CD4-positive, alpha-beta T cell treated with Interleukin-6 at 100 ng/mL for 8 hours (primary cell): ENCODE measurements around the gene ITPR2.

ENCODE experiments used
- DNase-seq: peaks from one replicate; pipeline ENCODE4 v3.0.0-alpha.2; 2020; ENCODE audit warnings: mixed read lengths, low spot score

ITPR2 gene

GRCh38 chr12:26754148-26754547 lies 78.8 kb downstream of the ITPR2 start:
- DNase-seq, result no peak

GRCh38 chr12:26751179-26751578 lies 81.8 kb downstream of the ITPR2 start:
- no peak for DNase-seq

- DNase-seq, result no peak
Observed at GRCh38 chr12:26750531-26751175, 82.3 kb downstream of the ITPR2 start.

DNA sequence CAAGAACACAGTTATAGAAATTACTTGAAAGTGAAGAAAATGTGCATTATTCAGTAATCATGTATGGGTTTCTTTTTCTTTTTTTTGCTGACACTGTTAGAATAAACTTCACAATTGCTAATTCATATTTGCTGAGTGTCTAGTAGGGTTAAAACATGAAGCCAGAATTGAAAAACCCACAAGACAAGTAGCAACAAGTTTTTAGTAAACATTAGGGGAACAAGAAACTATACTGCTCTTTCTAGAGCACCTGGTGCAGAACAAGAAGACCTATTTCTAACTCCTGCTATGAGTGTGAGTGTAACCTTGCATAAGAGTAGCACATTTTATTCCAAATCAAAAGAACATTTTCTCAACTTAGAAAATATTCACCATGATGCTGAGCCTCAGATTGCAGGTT lies 83.2 kb downstream of the ITPR2 start:
- no peak for DNase-seq

DNA sequence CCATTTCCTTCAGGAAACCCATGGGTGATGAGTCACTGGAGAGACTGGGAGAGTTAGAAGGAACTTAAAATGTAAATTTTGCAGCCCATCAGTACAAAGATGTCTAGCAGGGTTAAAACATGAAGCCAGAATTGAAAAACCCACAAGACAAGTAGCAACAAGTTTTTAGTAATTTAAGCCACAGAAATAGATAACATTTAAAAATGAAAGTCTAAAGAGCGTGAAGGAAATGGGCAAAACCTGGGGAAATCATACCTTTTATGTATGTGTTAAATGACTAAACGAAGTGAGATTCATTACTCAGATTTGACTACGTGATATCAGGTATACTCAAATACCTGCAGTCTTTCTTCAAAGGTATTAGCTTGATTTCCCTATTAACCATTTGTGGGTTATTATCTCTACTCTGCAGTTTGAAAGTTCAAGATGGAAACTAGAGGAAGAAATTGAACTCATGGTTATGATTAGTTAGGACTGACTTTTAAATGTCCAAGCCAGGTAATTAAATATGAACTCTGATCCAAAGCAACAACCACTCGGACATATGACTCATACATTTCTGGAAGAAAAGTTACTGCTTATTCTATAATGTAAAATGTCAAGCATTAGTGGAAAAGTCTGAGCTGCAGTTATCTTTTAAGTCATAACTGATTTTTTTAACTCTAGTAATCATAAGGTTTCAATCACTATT lies 84.1 kb downstream of the ITPR2 start:
- no peak for DNase-seq

DNA sequence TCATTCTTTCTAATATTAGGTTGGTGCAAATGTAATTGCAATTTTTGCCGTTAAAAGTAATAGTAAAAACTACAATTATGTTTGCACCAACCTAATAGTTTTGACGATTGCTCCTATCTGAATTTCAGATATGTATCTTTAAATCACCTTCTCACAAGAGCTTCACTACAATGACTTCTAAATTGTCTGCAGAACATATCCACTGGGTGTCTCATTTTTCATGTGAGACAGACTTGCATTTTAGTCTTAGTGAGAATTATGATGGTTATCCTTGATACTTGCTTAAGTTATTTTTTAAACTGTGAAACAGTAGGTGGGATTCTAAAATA lies 84.6 kb downstream of the ITPR2 start:
- no peak for DNase-seq

DNA sequence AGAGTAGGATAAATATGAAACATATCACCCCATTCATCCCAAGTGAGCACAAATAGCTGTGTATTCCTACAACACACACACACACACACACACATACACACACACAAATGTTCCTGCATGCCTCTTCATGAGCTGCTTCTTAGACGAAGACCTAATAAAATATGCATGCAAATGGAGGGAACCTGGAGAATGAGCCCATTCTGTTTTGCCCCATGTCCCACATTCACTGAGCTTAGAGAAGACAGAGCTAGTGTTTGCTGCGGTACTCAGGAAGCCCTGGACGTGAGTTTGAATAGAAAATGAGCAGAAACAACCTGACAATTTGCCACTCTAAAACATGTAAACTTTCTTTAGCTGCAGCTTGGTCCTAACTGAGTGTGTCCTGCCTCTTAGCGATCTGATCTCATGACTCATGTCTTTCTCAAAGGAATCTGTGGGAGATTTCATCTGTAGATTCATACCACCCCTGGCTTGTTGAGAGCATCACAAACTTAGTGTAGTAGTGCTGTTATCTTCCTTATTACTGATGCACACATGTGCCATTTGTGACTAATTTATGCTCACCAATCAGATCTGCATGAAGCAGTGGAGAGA lies 86.8 kb downstream of the ITPR2 start:
- no peak for DNase-seq

DNA sequence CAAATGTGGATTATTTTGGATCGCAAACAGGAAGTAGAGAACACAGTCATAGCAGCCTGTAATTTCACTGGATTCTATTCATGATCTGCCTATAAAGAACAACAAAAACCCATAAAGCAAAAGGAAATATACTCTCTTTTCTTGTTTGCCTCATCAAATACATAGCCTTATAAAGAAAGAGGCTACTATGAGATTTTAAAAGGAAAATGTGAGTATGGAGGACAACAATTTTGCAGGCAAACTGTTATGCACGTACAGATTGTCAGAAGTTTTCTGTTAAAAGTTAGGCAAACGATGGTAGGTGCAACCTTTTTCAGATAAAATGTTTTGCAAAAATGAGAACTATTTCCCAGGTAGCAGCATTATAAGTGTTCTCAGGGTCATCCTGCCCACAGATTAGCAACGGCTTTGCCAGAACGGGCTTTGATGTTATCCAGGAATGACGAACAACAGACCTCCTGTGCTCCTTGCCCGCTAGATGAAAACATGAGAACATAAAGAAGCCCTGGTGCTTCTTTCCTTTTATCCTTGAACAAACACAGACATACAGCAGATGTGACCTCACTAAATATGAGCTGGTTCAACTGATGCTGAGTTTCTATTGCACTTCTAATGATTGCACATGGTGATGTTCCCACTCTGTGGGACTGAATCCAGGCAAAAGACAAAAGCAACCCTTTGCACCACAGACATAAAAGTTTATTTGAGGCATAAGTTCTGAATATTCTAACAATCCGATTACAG lies 88.1 kb downstream of the ITPR2 start:
- DNase-seq, result no peak

DNA sequence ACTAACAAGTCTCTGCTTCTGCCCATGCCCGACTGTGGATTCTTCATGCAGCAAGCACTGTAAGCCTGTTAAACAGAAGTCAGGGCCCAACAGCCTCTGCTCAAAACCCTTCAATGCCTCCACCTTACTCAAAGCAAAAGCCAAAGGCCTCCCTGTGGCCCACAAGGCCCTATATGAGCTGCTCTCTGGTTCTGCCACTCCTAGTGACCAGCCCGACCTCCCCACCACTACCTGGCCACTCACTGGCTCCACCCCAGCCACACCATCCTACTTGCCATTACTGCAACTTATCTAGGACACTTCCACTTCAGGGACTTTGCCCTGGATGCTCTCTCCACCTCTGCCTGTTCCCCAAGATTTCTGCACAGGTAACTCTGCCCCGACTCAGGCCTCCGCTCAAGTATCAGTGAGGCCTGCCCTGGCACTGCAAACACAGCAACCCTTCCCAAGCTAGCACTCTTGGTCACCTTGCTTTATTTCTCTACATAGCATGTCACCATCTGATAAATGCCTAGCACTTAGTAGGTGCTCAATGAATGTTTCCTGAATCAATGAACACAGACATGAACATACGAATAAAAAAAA lies 88.9 kb downstream of the ITPR2 start:
- no peak for DNase-seq

DNA sequence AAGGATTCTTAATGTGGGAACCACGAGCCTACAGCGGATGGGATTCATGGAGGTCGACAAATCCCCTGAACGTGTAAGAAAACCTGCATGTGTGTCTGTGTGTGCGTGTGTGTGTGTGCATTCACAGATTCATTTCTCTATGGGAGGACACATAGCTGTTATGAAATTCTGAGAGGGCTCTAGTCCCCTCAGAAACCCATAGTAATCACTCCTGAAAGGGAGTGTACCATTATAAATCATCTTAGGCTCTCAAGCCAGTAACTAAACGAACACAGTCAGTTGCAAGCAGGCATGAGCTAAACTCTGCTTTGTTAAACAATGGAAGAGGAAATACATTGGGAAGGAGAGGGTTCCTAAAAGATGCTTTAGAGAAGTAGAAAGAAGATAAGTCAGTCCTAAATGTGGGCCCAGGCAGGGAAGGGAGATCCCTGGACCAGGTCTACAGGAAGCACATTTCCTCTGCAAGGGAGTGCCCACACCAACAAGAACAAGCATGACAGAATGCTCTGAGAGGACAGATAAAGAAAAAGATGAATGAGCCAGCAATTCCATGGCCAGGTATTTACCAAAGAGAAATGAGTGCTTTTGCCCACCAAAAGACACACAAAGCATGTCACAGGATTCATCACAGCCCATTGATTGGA lies 91.3 kb downstream of the ITPR2 start:
- no peak for DNase-seq

GRCh38 chr12:26740991-26741390 lies 92.0 kb downstream of the ITPR2 start:
- DNase-seq, result no peak

- no peak for DNase-seq
Observed at GRCh38 chr12:26740348-26740747, 92.6 kb downstream of the ITPR2 start.

- no peak for DNase-seq
Observed at GRCh38 chr12:26737487-26738030, 95.4 kb downstream of the ITPR2 start.

- no peak for DNase-seq
Observed at GRCh38 chr12:26736563-26737486, 96.2 kb downstream of the ITPR2 start.

DNA sequence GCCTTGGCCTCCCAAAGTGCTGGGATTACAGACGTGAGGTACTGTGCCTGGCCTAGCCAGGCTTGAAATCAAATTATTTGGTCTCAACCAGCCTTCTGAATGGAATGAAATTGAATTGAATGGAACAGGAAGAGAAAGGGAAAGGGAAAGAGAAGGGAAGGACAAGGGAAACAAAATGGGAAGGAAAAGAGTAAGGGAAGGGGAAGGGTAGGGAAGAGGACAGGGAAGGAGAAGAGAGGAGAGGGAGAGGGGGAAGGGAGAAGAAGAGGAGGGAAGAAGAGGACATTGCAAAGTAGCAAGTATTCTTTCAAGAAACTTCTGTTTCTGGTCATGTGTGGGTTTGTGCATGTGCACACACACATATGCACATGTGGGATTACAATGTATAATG lies 97.8 kb downstream of the ITPR2 start:
- no peak for DNase-seq

GRCh38 chr12:26734510-26735248 lies 98.3 kb downstream of the ITPR2 start:
- DNase-seq, result no peak

- DNase-seq, result no peak
Observed at GRCh38 chr12:26732005-26732908, 100.7 kb downstream of the ITPR2 start.

GRCh38 chr12:26730481-26731350 lies 102.3 kb downstream of the ITPR2 start:
- no peak for DNase-seq
